BE2C (cell line): ENCODE data around the gene STK40.

Source experiments
- DNase-seq: peaks from one replicate; pipeline ENCODE4 v3.0.0-alpha.2; 2020
- H3K27me3 ChIP-seq: fragments of 250-450 bp; sonication (Bioruptor Pico); 2 replicates; pipeline ENCODE4 v1.5.1; 2020; ENCODE audit warnings: mild to moderate bottlenecking
- H3K36me3 ChIP-seq: fragments of 250-450 bp; sonication (Bioruptor Pico); 2 replicates; pipeline ENCODE4 v1.5.1; 2020; ENCODE audit warnings: mild to moderate bottlenecking
- H3K4me1 ChIP-seq: fragments of 250-450 bp; sonication (Bioruptor Pico); 2 replicates; pipeline ENCODE4 v1.5.1; 2020
- H3K4me3 ChIP-seq: 2 replicates; pipeline ENCODE4 v1.5.1; 2011; ENCODE audit warnings: low read depth, low read length
- H3K9me3 ChIP-seq: fragments of 250-450 bp; sonication (Bioruptor Pico); 2 replicates; pipeline ENCODE4 v1.5.1; 2020
- TF ChIP-seq, protein P1 (sequence below): IDR thresholded peaks from 2 replicates; pipeline ENCODE4 v1.5.1; 2012; ENCODE audit warnings: mild to moderate bottlenecking, low read depth, low read length

STK40 gene

DNA sequence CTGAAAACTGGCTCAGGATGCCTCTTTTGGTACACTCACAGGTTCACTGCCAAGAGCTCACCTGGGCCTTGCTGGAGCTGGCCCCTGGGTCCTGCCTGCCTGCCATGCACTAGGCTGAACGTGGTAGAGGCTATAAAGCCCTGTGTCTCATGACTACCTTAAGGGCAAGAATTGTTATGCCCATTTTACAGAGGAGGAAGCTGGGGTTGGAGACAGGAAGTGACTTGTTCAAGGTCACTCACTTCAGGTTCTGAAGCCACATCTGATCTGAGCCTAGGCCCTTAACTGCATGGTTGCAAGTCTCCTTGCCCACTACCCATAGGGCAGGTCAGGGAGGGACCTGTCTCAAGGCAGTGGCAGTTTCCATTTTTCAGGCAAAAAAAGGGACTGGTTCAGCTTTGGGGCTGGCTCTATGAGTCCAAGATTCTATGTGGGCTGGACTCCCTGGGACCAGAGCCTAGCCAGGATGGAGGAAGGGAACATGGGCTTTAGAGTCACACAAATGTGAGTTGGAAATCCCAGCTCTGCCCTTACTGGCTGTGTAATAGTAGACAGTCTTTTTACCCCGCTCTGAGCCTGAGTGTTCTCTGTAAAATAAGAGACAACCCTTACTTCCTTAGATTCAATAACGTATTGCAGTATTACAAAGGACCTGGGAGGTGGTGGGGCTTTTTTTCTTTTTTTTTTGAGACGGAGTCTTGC lies 7.8 kb downstream of the STK40 start:
- DNase-seq: no peak
- peaks cover 31% of the 10 kb centered on the region for H3K4me1 ChIP-seq
- no peaks in the 10 kb centered on the region for H3K36me3 ChIP-seq
- H3K27me3 ChIP-seq: no peaks in the 10 kb centered on the region
- TF ChIP-seq, protein P1, sequence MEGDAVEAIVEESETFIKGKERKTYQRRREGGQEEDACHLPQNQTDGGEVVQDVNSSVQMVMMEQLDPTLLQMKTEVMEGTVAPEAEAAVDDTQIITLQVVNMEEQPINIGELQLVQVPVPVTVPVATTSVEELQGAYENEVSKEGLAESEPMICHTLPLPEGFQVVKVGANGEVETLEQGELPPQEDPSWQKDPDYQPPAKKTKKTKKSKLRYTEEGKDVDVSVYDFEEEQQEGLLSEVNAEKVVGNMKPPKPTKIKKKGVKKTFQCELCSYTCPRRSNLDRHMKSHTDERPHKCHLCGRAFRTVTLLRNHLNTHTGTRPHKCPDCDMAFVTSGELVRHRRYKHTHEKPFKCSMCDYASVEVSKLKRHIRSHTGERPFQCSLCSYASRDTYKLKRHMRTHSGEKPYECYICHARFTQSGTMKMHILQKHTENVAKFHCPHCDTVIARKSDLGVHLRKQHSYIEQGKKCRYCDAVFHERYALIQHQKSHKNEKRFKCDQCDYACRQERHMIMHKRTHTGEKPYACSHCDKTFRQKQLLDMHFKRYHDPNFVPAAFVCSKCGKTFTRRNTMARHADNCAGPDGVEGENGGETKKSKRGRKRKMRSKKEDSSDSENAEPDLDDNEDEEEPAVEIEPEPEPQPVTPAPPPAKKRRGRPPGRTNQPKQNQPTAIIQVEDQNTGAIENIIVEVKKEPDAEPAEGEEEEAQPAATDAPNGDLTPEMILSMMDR: no peak
- no peak overlapping the region for H3K4me3 ChIP-seq
- no peaks in the 10 kb centered on the region for H3K9me3 ChIP-seq

DNA sequence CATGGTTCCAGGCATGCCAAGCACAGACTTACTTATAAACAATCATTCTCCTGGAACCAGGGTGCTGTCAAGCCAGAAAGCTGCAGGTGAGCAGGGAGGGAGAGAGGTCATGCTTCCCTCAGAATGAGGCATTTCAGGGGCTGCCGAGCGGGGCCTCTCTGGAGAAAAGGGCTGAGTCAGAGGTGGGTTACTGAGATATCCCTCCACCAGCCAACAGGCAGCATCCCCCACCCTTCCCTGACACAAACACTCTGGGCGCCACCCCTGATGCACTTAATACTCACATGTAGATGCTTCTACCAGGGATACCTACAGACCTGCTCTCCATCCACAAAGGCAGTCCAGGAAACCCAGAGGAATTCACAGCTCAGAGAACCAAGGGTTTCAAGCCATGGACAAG lies 13.1 kb downstream of the STK40 start:
- peaks cover 30% of the 10 kb centered on the region for H3K4me1 ChIP-seq
- no peaks in the 10 kb centered on the region for H3K27me3 ChIP-seq
- no peak overlapping the region for H3K4me3 ChIP-seq
- no peaks in the 10 kb centered on the region; the same call in 1 of the 2 replicates for H3K36me3 ChIP-seq
- DNase-seq: no peak
- TF ChIP-seq, protein P1: no peak
- H3K9me3 ChIP-seq: no peaks in the 10 kb centered on the region

DNA sequence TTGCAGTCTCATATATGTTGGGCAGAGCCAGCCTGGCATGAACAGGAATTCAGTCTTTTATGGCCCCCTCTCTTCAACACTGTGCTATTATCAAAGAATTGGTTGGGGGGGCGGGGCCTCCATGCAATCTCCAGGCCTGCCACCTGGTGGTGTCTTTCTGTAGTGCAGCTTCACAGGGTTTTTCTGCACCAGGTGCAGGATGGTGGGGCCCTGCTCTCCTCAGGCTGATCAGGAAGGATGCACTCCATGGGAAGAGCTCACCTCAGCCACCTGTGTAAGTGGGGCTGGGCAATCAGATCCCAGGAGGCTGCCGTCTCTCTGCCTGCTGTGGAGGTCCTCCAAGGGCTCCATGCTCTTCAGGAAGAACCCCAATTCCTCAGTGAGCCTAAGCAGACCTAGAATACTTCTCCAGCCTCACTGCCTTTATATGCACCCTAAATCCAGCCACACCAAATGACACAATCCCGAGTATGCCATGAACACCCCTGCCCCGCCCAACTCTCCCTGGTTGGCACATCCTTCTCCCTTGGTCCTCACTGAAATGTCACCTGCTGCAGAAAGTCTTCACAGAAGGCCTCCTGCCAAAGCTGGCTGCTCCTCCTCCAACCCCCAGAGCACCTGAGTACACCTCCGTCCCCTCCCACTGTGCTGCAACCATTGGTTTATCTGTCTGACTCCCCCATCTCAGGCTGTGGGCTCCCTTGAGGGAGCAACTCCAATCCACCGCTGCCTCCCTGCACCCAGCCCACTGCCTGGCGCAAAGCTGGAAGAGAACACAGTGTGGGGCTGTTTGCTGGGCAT lies 16.5 kb downstream of the STK40 start:
- peaks cover 23% of the 10 kb centered on the region for H3K4me1 ChIP-seq

DNA sequence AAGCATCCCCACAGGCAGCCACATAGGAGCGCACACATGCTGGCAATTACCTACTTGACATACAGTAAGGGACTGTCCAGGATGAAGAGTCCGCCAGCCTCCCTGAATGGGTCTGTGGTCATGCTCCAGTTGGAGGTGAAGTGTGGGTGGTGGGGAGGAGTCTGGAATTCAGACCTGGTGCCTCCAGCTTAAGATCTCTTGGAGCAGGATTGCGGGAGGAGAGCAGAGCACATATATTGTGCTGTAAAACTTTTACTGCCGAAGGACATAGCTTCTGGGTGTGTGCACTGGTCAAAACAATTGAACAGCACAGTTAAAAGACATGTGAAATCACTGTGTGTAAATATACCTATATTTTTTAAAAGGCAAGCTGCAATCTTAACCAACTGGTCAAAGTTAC lies 17.9 kb downstream of the STK40 start:
- Histone ChIP-seq H3K9me3 (no peaks in the 10 kb centered on the region), H3K36me3 (no peaks in the 10 kb centered on the region; the same call in 1 of the 2 replicates), H3K4me3 (no peak overlapping the region), H3K4me1 (peaks cover 10% of the 10 kb centered on the region; the same call in 1 of the 2 replicates), H3K27me3 (no peaks in the 10 kb centered on the region)
- no peak for DNase-seq
- TF ChIP-seq, protein P1: no peak

More for the DNA sequence above, 16.5 kb downstream of the STK40 start:
- Histone ChIP-seq H3K4me3 (no peak overlapping the region), H3K36me3 (no peaks in the 10 kb centered on the region; the same call in 1 of the 2 replicates), H3K27me3 (no peaks in the 10 kb centered on the region), H3K9me3 (no peaks in the 10 kb centered on the region)
- TF ChIP-seq, protein P1: peak; percentile 68
- peak; percentile 73 for DNase-seq

DNA sequence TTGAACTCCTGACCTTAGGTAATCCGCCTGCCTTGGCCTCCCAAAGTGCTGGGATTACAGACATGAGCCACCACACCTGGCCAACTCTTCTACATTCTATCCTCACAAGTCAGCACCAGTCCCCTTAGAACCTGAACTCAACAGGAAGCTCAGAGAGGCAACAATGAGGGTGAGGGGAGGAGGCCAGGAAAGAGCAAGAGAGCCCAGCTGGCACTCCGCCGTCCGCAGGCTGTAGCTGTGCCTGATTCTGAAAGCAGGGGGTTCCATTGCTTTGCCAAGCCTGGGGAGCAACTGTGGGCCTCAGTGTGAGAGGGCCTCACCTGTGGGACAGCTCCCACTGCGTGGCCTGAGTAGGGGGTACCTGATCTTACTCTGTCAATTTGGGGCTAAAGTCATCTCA lies 18.7 kb downstream of the STK40 start:
- peaks cover 6% of the 10 kb centered on the region; the same call in 1 of the 2 replicates for H3K4me1 ChIP-seq
- H3K4me3 ChIP-seq: no peak overlapping the region
- no peak for DNase-seq
- no peaks in the 10 kb centered on the region for H3K27me3 ChIP-seq
- no peaks in the 10 kb centered on the region for H3K9me3 ChIP-seq
- TF ChIP-seq, protein P1: no peak
- H3K36me3 ChIP-seq: no peaks in the 10 kb centered on the region; the same call in 1 of the 2 replicates
